Measurements from ENCODE around the gene TPM1. TPM values are rescaled to one million over a fixed set of nuclear protein-coding genes. Genes with fewer than 3 reads are reported as not detected.
A peak's percentile ranks its signal among the peaks of the same experiment; 100 is the strongest.

TPM1 gene
- total and polyA plus RNA-seq, 2 of the 4 experiments (the other 2 are of a cell fraction) = 661 to 1,623 TPM

DNA sequence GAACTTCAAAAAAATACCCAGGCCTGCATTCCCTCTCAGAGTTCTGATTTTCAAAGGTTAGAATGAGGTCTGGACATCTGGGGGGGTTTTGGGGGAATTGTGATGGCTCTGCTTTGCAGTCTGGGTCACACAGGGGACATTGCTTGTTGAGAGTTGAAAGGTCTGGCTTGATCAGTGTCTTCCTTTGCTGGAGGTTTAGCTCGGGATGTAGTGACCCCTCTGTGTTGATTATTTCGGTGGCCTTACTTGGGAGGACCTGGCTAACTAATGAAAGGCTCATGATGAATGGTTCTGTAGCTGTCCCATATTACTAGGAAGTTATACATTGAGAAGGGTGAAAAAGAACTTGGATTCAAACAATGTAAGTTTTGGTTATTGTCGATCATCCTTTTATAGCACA is 23.7 kb downstream of the TPM1 start:
- Histone ChIP-seq H2AFZ (replicated peaks; ENCODE audit: low read length, poor library complexity) (no peak overlapping the region), H4K20me1 (ENCODE audit: insufficient read depth, low read length) (peaks cover 79% of the 10 kb centered on the region), H3K36me3 (ENCODE audit: control insufficient read depth, insufficient read depth, low read length) (peaks cover 71% of the 10 kb centered on the region), H4K5ac (ENCODE audit: low read depth, low read length) (peak overlapping the region; percentile 69; the same call in 1 of the 2 replicates), H3K4me1 (ENCODE audit: control insufficient read depth, insufficient read depth, low read length) (peaks cover 16% of the 10 kb centered on the region), H2BK120ac (ENCODE audit: low read depth, low read length) (no peak overlapping the region), H3K56ac (ENCODE audit: extremely low read depth, insufficient read depth, low read length) (no peak overlapping the region), H2BK5ac (ENCODE audit: low read depth, low read length, poor library complexity, severe bottlenecking) (peak overlapping the region; percentile 19), H3K18ac (ENCODE audit: low read depth, low read length) (no peak overlapping the region), H2BK20ac (ENCODE audit: low read depth, low read length) (no peak overlapping the region), H3K14ac (replicated peaks; ENCODE audit: low read depth, low read length) (no peak overlapping the region), H3K79me1 (ENCODE audit: low read depth in 1 of 2, low read length in 2 of 2) (peaks cover 34 to 73% of the 10 kb centered on the region in 2 experiments), H3K4me3 (ENCODE audit: insufficient read depth, low read depth, low read length) (no peak overlapping the region), H3K27ac (ENCODE audit: insufficient read depth, low read length) (peak overlapping the region; percentile 16; the same call in 1 of the 2 replicates), H3K23ac (ENCODE audit: low read depth, low read length) (peak overlapping the region; percentile 48), H3K9me1 (ENCODE audit: insufficient read depth, low read length) (peaks cover 27% of the 10 kb centered on the region), H2AK9ac (replicated peaks; ENCODE audit: low read depth, low read length, poor library complexity) (no peak overlapping the region), H3K27me3 (ENCODE audit: control insufficient read depth, insufficient read depth, low read length) (no peaks in the 10 kb centered on the region), H2BK15ac (ENCODE audit: low read depth, low read length) (no peak overlapping the region), H2AK5ac (ENCODE audit: low read depth, low read length) (no peak overlapping the region), H3K9me3 (ENCODE audit: control insufficient read depth, insufficient read depth, low read length) (no peaks in the 10 kb centered on the region), H3K4ac (ENCODE audit: low read depth, low read length) (peak overlapping the region; percentile 13; the same call in 1 of the 2 replicates), H3K9ac (ENCODE audit: low read depth, low read length) (0 out of 2 replicates have a peak overlapping the region, but pooled peaks have one; percentile 6), H4K8ac (ENCODE audit: low read depth in 2 of 2, low read length in 2 of 2) (no peak overlapping the region), H4K91ac (ENCODE audit: insufficient read depth, low read depth, low read length) (no peak overlapping the region), H3K4me2 (ENCODE audit: low read depth, low read length) (no peak overlapping the region)
- TF ChIP-seq FOS (IDR thresholded peaks at IDR 0.05; ENCODE audit: low read depth, low read length) = no peak
- no peak for TF ChIP-seq NFE2L2 (IDR thresholded peaks at IDR 0.05; ENCODE audit: low read depth, low read length)
- TF ChIP-seq POLR2A (IDR thresholded peaks at IDR 0.05; ENCODE audit: low read depth, low read length) = peak; percentile 58; the same call in 1 of the 2 replicates
- DNase-seq (no peak), ATAC-seq (ENCODE audit: low read depth) (no peak)
- POLR2A ChIA-PET (ENCODE audit: unreplicated experiment) = no interaction called here
- CTCF ChIA-PET = interaction anchor here (0.6 to 1.1 kb wide), 2 partner anchors 14 to 301 kb away, joined by 3 read pairs; no protein-coding TSS in a partner anchor
- in situ Hi-C loops (cut with MboI; ENCODE audit: low sequenced_read_pairs) = no loop called here
- intact Hi-C loops (cut with micrococcal nuclease) = no loop called here
- no CpG with 5 or more reads among the region's 3 CpGs for WGBS, 2 experiments (ENCODE audit: extremely low coverage in 2 of 2, insufficient read length in 1 of 2)
- no TSS peak for BruUV-seq (replicated peaks)
- dilution Hi-C loops (cut with HindIII; ENCODE audit: low sequenced_read_pairs, unreplicated experiment) = no loop called here
